Nasal cavity respiratory epithelium epithelial cell of viscerocranial mucosa (primary cell): Measurements from ENCODE around the gene ARID4B. TPM values are rescaled to one million over a fixed set of nuclear protein-coding genes. Genes with fewer than 3 reads are reported as not detected.

ENCODE experiments used
- total RNA-seq: library from RNA; depleted of rRNA; stranded (reverse); fragments of >200 nt; gene quantifications from 2 replicates; pipeline ENCODE4 v1.2.3, GENCODE V29; 2014

The ARID4B gene
- total RNA-seq = 26.7 and 37.6 TPM in 2 replicates

GRCh38 chr1:235327559-235328270, at the start of gene ARID4B:
TSS of gene ARID4B (minus strand) at chr1:235328179. CDS start at chr1:235326919, 1,260 bp downstream.

GRCh38 chr1:235367000-235367908, 39.3 kb upstream of the ARID4B start, which contains the start of gene TBCE:
TSS of gene TBCE (plus strand) at chr1:235367427. CDS start at chr1:235380050, 12,623 bp downstream.

GRCh38 chr1:235328271-235329138, 526 bp upstream of the ARID4B start, which contains the start of gene GGPS1:
TSS of gene GGPS1 (plus strand) at chr1:235328570. CDS start at chr1:235335265, 6,695 bp downstream.

DNA sequence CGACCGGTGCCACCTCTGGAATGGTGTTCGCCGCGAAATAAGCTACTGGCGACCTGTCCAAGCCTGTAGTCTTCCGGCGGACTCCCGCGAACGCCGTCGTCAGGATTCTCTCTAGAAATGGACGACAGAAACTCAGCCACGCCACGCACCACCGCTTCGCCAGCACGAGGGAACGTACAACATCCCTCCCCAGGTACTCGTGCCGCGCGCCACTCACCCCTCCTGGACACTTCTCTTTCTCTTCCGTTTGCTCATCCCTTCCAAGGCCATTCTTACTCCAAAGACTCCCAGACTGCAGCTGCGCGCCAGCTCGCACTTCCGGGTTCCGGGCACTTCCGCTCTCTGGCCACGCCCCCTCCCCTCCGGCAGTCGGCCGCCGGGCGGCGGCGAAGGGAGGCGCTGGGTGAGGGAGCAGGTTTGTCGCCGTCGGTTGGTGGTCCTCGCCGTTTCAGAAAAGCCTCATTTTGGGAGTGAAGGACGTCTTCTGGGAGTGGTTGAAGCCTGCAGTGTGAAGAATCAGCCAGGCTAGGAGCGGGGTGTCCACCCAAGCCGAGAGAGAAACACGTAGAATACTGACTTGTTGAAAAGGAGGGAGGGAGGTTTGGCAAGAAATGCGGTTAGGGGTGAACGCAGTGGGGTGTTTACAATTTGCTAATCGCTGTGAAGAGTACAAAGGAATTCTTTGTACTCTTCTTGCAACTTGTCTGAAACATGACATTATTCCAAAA, 166.9 kb downstream of the ARID4B start, which contains the start of gene RBM34:
Gene RBM34 (minus strand): TSS at position 294 of the 728 bp plus-strand sequence. CDS start 24 bp downstream, at position 270.

DNA sequence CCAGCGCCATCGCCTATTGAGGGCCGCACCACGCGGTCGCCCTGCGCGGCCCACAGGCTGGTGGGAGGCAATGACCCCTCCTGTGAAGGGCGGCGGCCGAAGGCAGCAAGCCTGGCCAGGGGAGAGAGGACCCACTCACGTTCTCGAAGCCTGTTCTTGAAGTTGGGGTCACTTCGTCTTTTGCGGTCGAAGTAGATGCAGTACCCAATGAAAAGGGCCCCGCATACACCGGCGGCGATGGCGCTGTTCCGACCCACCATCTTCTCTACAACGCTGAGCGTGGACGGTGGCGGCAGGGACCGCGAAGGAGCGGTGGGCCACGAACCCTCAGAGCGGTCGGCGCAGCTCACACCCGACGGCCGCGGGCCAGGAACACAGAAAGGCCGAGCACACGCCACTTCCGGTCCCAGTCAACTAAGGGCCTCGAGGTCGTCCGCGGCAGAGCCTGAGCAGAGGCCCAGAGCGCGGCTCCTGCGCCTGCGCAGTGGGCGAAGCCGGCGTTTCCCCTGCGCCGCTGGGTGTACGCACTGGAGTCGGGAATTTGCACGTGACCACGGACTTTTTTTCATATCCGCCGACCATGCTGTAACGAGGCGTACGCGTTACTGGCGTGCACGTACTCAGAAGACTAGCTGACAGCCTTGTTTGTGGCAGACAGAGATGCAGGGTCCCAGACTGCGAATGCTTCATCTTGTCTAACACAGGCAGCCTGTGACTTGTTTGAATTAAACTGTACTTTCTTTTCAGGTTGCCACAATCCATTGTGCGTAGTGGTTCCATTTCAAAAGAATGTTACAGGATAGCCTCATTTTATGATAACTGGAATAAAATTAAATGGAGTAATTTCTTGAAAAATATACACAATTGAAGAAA, 199.3 kb downstream of the ARID4B start, which contains the start of gene TOMM20:
Gene TOMM20 (minus strand): TSS at position 382 of the 873 bp plus-strand sequence. CDS start 122 bp downstream, at position 260.

Other genes with a start within 250 kb of the ARID4B start
- 99.5 and 129 TPM in 2 replicates for gene TOMM20, start 199.3 kb downstream of the ARID4B start, total RNA-seq
- gene RBM34, start 166.9 kb downstream of the ARID4B start, total RNA-seq = 62.3 and 74.5 TPM in 2 replicates
- 31.1 and 40.3 TPM in 2 replicates for gene GGPS1, start 391 bp upstream of the ARID4B start, total RNA-seq
- gene TBCE, start 39.2 kb upstream of the ARID4B start, total RNA-seq = 17.4 and 26.7 TPM in 2 replicates
- gene B3GALNT2, start 176.3 kb upstream of the ARID4B start, total RNA-seq = 77.9 and 99.5 TPM in 2 replicates